IPS DF 19.7 (cell line): ENCODE data around the gene TEX52.
A peak's percentile ranks its signal among the peaks of the same experiment; 100 is the strongest.
"Not testable (repeated sequence)": the region's sequence is repeated elsewhere in the genome, so short reads cannot be mapped to it uniquely, and the experiment has no call there.

Experiments used
- DNase-seq: peaks from one replicate; pipeline ENCODE4 v3.0.0-alpha.2; 2013; ENCODE audit warnings: low read depth, low spot score

The TEX52 gene

DNA sequence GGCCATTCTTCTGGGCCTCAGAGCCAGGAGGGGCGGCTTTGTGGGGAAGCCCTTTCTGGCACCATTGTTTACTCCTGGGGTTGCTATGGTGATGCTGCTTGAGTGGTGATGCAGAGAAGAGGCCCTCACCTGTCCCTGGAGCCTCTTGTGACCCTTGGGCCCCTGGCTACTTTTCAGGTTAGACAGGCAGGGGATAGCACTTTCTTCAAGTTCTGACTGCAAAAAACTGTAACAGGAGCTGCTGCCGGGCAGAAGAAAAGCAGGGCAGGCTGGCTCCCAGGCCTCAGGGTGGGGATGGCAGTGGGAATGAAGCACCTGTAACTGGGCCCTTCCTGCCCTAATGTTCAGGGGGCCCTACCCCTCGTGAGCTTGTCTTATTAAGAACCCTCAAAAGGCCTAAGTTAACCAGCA, at the start of gene TEX52:
Gene TEX52 (minus strand): TSS at position 19 of the 411 bp plus-strand sequence. CDS start 13 bp downstream, at position 6.
- no peak for DNase-seq

DNA sequence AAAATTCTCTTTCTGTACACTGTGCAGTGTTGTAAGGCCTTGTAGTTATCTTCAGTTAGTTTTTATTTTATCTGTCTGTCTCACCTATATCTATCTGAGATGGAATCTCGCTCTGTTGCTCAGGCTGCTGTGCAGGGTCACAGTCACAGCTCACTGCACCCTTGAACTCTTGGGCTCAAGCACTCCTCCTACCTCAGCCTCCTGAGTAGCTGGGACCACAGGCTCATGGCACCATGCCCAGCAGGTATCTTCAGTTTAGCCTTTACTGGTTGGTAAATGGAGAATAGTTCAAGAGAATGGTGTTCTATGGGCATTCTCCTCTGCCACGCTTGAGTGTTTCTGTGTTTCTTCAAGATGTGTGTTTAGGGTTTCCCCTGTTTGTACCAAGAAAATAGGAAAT, 47.4 kb upstream of the TEX52 start:
- DNase-seq, result no peak

DNA sequence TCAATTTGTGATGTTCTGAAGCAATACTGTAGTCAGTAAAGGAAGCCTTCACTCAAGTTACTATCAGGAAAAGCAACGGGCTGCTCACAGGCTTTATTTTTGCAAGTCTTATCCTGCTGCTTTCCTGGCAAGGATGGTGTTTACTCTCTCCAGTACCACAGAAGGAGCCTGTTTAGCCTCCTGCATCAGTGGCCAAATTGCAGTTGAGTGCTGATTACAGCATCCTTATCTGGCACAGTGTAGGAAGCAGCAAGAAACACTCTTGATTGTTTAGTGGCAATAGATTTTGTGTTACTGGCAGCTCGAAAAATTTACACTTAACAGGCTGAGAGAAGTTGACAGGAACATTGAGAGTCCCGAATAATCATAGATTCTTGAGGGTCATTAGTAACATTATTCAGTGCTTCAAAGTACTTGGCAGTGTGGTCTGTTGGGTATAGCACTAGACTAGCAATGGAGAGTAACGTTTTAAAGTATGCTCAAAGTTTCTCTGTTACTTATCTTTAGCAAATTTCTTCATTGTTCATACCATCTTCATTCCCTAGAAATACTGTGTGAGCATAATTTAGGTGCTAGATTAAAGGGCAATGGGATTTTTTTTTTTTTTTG, 45.5 kb upstream of the TEX52 start:
- DNase-seq, result no peak

DNA sequence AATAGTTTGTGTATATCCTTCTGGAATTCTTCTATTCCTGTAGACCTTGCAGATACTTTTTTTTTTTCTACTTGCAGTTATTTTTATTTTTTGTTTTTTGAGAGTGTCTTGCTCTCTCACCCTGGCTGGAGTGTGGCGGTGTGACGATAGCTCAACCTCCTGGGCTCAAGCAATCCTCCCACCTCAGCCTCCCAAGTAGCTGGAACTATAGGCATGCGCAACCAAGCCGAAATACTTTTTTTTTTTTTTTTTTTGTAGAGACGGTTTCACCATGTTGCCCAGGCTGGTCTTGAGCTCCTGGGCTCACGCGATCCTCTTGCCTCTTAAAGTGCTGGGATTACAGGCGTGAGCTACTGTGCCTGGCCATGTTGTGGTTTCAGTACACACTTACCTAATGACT, 43.8 kb upstream of the TEX52 start:
- no peak for DNase-seq

DNA sequence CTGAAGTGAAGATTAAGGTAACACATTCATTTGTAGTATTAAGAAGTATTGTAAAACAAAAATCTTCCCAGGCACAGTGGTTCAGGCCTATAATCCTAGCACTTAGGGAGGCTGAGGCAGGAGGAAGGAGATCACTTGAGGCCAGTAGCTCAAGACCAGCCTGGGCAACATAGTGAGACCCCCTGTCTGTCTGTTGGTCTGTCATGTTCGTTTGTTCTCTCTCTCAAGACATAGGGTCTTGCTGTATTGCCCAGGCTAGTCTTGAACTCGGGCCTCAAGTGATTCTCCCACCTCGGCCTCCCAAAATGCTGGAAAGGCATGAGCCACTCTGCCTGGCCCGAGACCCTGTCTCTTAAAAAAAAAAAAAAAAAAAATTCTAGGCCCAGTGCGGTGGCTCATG, 40.6 kb upstream of the TEX52 start:
- no peak for DNase-seq

DNA sequence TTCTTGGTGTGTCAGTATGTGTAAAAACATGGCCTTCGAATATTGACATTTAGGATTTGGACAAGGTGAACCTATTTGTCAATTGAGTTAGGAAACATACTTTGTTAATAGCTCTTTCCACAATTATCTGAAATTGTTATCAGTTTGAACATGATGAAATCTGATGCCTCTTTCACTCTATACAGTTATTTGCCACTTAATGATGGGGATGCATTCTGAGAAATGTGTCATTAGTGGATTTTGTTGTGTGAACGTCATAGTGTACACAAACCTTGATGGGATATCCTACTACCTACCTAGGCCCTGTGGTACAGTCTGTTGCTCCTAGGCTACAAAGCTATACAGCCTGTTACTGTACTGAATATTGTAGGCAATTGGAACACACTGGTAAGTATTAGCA, 38.7 kb upstream of the TEX52 start:
- no peak for DNase-seq

DNA sequence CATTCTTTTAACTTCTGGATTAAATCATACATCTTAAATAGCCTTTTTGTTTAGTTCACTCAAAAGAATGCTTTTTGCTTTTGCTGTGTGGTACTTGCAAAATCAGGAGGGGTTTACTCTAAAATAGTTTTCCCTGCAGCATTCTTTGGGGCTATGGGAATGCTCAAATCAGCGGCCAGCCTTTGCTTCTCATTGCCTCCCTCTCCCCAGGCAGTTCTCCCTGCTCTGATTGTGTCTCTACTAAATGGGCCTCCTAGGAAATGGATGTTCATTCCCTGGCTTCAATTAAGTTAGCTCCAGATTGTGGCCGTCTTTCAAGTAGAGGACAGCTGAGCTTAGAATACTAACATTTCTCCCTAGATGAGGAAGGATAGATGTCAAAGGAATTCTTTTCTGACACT, 38.2 kb upstream of the TEX52 start:
- no peak for DNase-seq

DNA sequence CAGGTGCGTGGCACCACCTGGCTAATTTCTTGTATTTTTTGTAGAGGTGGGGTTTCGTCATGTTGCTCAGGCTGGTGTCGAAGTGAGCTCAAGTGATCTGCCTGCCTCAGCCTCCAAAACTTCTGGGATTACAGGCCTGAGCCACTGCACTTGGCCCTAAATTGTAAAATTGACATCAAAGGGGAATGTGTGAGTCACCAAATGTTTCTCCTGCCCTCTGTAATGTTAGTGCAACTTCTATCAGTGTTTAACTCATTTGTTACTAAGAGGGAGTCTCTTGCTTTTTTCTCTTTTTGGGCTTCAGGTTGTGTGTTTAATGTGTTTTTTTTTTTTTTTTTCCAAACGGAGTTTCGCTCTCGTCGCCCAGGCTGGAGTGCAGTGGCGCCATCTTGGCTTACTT, 36.2 kb upstream of the TEX52 start:
- DNase-seq, result no peak

DNA sequence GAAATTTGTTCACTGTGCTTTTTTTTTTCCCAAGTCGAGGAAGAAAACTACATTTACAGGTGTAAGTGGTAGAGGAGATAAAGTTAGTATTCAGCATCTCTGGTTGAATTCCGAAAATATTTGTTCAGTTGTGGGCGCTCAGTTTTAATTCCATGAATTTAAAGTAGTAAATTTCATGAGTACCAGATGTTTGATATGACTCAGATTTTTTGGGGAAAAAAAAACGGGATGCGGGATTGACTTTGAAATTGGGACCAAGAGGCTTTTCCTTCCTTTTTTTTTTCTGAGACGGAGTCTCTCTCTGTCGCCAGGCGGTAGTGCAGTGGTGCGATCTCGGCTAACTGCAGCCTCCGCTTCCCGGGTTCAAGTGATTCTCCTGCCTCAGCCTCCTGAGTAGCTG, 35.4 kb upstream of the TEX52 start:
- DNase-seq, result no peak

DNA sequence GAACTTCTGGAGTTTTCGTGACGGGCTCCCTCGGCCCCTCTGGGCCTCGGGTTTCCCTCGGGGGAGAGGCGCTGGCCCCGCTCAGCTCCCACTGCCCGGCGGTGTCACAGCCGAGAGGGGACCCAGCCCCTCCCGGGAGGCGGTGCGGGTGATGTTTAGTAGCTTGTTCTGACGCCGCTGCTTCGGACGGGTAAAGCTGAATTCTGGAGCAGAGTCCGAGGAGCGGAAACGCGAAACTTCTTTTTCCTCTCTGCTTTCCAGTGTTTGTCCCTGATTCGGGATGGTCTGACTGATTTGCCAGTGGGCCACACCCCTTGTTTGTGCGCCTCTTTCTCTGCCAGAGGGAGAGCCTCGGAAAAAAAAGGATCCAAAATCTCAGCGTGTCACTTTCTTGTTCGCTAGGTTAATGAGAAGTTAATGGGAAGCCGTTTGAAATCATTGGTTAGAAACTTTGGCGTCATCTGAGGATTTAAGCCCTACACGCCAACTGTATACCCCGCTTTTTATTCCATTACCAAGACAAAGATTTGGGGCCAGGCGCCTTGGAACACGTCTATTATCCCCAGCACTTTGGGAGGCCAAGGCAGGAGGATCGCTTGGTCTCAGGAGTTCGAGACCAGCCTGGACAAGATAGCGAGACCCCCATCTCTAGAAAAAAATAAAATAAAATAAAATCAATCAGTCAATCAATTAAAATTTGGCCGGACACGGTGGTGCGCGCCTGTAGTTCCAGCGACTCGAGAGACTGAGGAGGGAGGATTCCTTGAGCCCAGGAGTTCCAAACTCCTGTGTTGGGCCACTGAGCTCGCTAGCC, 34.6 kb upstream of the TEX52 start:
- DNase-seq, result no peak

DNA sequence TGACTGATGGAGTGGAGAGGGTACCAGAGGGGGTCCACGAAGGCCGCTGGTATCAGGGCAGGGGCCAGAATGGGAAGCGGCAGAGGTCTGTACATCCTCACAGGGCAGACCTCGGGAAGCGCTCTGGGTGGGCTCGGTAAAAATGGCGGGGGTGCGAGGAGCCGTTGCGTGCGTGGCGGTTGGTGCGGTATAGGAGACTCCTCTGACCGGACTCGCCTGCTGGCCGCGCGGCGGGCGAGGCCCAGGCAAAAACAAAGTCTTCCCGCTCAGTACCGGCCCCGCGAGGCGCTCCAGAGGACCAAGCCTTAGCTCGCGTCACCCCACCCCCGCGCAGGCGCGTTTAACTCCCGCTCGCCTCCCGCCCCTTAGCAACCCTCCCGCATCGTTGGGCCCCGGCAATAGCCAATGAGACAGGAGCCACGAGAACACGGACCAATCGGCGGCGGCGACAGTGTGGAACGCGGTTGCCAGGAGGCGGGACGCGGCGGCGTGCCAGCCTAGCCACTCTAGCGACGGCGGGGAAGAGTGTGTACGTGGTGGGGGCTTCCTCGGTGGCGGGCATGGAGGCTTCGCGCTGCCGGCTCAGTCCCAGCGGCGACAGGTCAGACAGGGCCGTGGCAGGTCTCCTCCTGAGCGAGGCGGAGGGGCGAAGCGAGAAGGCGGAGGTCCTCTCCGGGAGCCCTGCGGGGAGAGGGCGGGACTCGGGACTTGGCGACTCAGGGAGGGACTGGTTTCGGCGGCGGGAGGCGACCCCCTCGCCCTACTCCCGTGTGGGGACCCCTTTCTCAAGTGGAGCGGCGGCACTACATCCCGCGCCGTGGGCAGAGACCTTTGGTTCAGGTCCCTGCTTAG, 33.8 kb upstream of the TEX52 start, which contains the start of gene TULP3:
Gene TULP3 (plus strand): TSS at position 504 of the 852 bp plus-strand sequence. CDS start 57 bp downstream, at position 561.
- peak; percentile 80 for DNase-seq

DNA sequence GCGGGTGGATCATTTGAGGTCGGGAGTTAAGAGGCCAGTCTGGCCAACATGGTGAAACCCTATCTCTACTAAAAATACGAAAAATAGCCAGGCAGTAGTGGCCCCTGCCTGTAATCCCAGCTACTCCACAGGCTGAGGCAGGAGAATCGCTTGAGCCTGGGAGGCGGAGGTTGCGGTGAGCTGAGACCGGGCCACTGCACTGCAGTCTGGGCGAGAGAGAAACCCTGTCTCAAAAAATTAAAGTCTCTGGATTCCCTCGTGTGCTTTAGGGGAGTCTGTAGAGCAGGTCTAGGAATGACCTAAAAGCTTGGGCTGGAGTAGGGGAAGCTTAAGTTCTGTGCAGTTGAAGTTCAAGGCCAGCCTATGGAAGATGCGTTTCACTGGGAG, 33.2 kb upstream of the TEX52 start:
- no peak for DNase-seq

DNA sequence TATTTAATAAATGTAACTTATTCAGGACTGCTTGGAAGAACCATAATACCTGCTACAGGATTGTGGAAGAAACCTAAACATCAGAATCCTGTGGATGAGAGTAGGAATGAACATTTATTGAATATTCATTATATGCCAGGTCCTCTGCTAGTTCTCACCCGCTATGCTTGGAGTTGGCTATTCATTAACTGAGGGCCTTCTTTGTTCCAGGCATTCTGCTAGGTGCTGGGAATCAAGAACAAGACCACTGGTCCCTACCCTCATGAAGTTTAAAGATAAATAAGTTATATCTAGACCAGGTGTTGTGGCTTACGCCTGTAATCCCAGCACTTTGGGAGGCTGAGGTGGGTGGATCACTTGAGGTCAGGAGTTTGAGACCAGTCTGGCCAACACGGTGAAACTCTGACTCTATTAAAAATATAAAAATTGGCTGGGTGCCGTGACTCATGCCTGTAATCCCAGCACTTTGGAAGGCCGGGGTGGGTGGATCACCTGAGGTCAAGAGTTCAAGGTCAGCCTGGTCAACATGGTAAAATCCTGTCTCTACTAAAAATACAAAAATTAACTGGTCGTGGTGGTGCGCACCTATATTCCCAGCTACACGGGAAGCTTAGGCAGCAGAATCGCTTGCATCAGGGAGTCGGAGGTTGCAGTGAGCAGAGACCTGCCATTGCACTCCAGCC, 30.1 kb upstream of the TEX52 start:
- DNase-seq, result no peak

DNA sequence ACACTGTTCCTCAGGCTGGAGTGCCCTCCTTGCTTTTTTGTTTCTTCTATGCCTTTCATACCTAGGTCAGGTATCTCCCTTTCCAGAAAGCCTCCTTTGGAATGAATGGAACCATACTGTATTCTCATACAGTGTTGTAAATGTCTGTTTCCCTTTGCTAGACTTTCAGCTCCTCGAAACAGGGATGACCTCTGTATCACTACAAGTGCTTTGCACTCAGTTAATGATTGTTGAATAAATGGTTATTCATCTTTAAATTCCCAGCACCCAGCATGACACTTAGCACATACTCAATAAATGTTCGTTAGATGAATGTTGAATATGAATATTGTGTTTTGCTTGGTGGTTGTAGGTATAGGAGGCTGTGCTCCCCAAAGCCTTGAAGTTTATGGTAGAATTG, 28.0 kb upstream of the TEX52 start:
- no peak for DNase-seq

DNA sequence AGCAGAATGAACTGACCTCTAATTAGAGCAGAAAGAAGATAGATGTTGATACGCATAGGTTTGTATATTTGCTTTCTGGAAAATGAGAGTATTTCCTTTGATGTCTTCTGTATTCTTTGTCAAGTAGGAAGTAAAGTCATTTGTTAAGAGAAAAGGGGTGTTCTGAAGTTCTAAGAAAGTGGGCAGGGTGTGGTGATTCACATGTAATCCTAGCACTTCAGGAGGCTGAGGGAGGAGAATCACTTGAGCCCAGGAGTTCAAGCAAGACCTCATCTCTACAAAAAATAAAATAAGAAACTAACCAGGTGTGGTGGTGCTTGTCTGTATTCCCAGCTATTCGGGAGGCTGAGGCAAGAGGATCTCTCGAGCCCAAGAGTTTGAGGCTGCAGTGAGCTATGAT, 23.0 kb upstream of the TEX52 start:
- no peak for DNase-seq

DNA sequence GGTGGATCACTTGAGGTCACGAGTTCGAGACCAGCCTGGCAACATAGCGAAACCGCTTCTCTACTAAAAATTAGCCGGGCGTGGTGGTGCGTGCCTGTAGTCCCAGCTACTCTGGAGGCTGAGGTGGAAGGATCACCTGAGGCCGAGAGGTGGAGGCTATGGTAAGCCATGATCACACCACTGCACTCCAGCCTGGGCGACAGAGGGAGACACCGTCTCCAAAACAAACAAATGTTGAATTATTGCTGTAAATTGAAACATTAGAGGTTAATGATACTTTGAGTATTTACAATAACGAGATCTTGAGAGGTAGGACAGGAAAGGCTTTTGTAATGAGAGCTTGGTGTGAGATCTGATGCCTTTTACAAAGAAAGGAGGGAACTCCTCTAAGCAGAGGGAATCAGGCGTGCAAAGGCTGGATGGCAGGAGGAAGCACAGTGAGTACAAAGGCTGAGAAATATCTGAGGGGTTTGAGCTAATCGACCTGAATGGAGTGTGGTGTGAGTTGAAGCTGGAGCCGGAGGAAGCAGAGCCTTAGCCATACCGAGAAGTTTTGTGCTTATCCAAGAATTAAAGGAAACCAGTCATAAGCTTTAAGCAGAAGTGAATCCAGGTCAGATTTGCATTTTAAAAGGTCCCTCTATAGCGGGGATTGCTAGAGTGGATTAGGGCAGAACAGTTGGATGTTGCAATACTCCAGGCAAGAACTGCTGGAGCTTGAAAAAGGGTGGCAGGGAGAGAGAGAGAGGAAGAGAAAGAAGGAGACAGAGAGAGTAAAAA, 21.3 kb upstream of the TEX52 start:
- DNase-seq, result no peak

DNA sequence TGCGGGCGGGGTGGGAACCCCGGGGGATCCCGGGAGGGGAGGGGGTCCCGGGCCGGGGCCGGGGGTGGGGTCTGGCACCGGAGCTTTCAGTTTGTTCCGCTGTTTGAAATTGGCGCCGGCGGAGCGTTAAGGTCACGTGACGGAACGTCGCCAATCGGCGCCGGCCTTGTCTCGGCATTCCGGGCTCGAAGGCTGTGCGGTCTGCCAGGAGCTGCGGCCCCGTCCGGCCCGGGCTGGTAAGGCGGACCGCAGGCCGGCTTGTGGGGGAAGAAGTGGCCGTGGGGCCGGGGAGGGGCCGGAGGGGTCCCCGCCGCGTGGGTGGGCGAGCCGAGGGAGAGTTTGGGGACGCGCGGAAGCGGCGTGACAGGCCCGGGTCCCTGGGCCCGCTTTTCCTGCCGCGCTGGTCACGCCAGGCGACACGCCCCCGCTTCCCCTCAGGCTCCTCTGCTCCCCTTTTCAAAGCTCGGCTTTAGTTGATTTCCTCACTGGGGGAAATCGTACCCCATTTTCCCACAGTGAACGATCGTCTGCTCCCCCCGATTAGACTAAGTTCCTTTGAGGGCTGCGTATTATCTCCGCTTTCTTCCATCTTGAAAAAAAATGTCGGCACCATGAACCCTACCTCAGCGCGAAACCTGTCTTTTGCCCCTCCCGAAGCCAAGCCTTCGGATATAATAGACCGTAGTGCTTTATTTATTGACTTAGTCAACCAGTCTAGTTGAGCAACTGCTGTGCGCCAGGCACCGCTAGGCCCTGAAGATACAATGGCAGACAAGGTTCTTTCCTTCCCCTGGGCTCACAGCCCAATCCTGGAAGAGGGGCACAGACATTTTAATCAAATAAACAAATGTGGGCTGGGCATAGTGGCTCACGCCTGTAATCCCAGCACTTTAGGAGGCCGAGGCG, 20.5 kb upstream of the TEX52 start, which contains the start of the genes FOXM1 and RHNO1:
Gene FOXM1 (minus strand): TSS at position 128 of the 906 bp plus-strand sequence. CDS start 2,696 bp downstream, outside the sequence.
Gene RHNO1 (plus strand): TSS at position 177 of the 906 bp plus-strand sequence. CDS start 8,144 bp downstream, outside the sequence.
- no peak for DNase-seq

DNA sequence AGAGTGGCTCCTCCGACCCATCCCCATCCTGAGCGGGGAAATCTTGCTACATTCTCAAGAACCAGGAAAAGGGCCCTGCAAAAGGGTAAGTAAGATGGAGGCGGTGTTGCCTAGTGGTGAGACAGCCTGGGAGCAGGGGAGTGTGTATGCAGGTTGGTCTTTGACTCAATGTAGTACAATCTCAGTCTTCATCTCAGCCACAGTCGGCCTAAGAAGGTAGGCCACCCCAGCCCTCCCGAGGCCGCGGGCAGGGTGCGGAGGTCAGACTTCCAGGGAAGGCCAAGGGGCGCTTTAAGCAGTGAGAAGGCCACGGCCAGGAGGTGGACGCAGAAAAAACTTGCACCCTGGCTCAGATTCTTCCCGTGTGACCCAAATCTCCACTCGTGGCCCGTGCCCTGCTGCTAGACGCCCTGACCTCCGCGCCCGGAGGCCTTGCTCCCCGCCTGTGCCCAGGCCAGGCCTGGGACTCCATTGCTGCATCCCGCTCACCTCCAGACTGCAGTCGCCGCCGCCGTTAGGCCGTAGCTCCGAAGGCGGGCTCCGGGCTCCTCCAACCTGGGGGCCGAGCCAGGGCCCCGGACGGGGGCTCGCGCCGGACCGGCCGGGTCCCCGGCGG, 19.7 kb upstream of the TEX52 start:
- no peak for DNase-seq

DNA sequence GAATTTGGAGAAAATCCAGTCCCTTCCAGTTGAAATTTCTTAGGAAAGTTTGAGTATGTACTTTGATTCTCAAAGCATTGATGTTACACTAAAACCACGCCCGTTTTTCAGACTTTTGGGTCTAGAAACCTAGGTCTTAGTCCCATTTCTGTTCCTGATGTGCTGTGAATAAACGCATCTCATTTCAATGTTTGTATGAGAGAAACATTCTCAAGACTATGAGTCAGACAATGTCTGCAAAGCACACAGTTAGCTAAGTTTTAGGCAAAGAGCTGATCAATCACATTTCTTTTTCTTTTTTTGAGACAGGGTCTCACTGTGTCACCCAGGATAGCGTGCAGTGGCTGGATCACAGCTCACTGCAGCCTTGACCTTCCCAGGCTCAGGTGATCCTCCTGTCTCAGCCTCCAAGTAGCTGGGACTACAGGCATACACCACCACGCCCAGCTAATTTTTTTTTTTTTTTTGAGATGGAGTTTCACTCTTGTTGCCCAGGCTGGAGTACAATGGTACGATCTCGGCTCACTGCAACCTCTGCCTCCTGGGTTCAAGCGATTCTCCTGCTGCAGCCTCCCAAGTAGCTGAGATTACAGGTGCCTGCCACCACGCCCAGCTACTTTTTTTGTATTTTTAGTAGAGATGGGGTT, 12.3 kb upstream of the TEX52 start:
- not testable (repeated sequence) for DNase-seq
